Endothelial cell of umbilical vein (primary cell): ENCODE data around the gene MATCAP1. TPM values are rescaled to one million over a fixed set of nuclear protein-coding genes. Genes with fewer than 3 reads are reported as not detected.

Experiments used
- BruUV-seq: library from RNA; stranded (reverse); fragments of 400-500 nt; replicated peaks from 2 replicates; lab custom pipeline; 2021; lab: Mats Ljungman, UMichigan
- CTCF ChIA-PET: fragments of 300-600, 350-600 bp; sonication (Branson Sonifier 250); formaldehyde crosslinking; loops from one replicate; lab custom pipeline; 2021; ENCODE audit warnings: antibody characterized with exemption, inconsistent platforms; lab: Charles Lee
- POLR2A ChIA-PET: fragments of 300-600, 350-600 bp; sonication (Branson Sonifier 250); formaldehyde crosslinking; loops from one replicate; lab custom pipeline; 2021; ENCODE audit warnings: antibody characterized with exemption, inconsistent platforms; lab: Charles Lee
- DNase-seq: peaks from one replicate; pipeline ENCODE4 v3.0.0-alpha.2; 2011; ENCODE audit warnings: low read depth, low spot score
- FAIRE-seq: peaks from 2 replicates; lab custom pipeline; 2011; peaks lifted over from hg19 to GRCh38; lab: Jason Lieb, UNC
- H2AFZ ChIP-seq: 2 replicates; pipeline ENCODE4 v1.6.0; 2012; ENCODE audit warnings: low read depth, low read length, control low read depth, inconsistent platforms
- H3K27ac ChIP-seq: 2 replicates; pipeline ENCODE4 v1.5.1; 2011; ENCODE audit warnings: low read depth, mild to moderate bottlenecking, control low read depth, low read length, moderate library complexity; ENCODE audit not compliant: insufficient read depth
- H3K27me3 ChIP-seq, 2 experiments: 2 replicates each; pipeline versions ENCODE4 v1.6.0 to v1.6.1; 2011; ENCODE audit warnings: low read length in 2 of 2, mixed read lengths in 1 of 2; ENCODE audit not compliant: control insufficient read depth in 2 of 2, insufficient read depth in 2 of 2
- H3K36me3 ChIP-seq, 2 experiments: 2 replicates in 1 of 2; 3 replicates in 1 of 2; pipeline ENCODE4 v1.5.1; 2011; ENCODE audit warnings: low read length in 2 of 2, mild to moderate bottlenecking in 1 of 2, moderate library complexity in 1 of 2; ENCODE audit not compliant: control insufficient read depth in 2 of 2, insufficient read depth in 2 of 2; ENCODE audit errors: extremely low read depth in 1 of 2
- H3K4me1 ChIP-seq: 3 replicates; pipeline ENCODE4 v1.5.1; 2011; ENCODE audit warnings: mild to moderate bottlenecking, low read length; ENCODE audit not compliant: control insufficient read depth, insufficient read depth; ENCODE audit errors: extremely low read depth
- H3K4me2 ChIP-seq: 2 replicates; pipeline ENCODE4 v1.6.1; 2011; ENCODE audit warnings: low read length, control low read depth, mixed read lengths; ENCODE audit not compliant: insufficient read depth
- H3K4me3 ChIP-seq, 3 experiments: fragments of 200-600 bp in 1 of 3; sonication (generic), shearing (Covaris generic) in 1 of 3; replicated peaks in 1 of 3; 2 replicates each; pipeline ENCODE4 v1.5.1; 2011 to 2016; ENCODE audit warnings: control low read depth in 3 of 3, low read length in 3 of 3, mild to moderate bottlenecking in 2 of 3, inconsistent platforms in 1 of 3, low read depth in 1 of 3, moderate library complexity in 1 of 3; ENCODE audit not compliant: insufficient read depth in 1 of 3
- H3K79me2 ChIP-seq: 2 replicates; pipeline ENCODE4 v1.6.0; 2012; ENCODE audit warnings: low read length, inconsistent platforms; ENCODE audit not compliant: control insufficient read depth, insufficient read depth
- H3K9ac ChIP-seq: replicated peaks from 2 replicates; pipeline ENCODE3; 2011; ENCODE audit warnings: low read length, control low read depth; ENCODE audit not compliant: insufficient read depth; ENCODE audit errors: extremely low read depth
- H3K9me1 ChIP-seq: replicated peaks from 3 replicates; pipeline ENCODE4 v1.6.0; 2011; ENCODE audit warnings: mild to moderate bottlenecking, low read length; ENCODE audit not compliant: control insufficient read depth, insufficient read depth; ENCODE audit errors: extremely low read depth
- H3K9me3 ChIP-seq: replicated peaks from 2 replicates; pipeline ENCODE4 v1.5.1; 2012; ENCODE audit warnings: low read length, inconsistent platforms; ENCODE audit not compliant: control insufficient read depth, insufficient read depth
- H4K20me1 ChIP-seq: replicated peaks from 2 replicates; pipeline ENCODE3; 2011; ENCODE audit warnings: mild to moderate bottlenecking, low read length; ENCODE audit not compliant: control insufficient read depth, insufficient read depth; ENCODE audit errors: extremely low read depth
- EZH2 ChIP-seq: IDR thresholded peaks from 2 replicates; pipeline ENCODE4 v1.6.1; 2012; ENCODE audit warnings: borderline replicate concordance, low read depth, mild to moderate bottlenecking, moderate library complexity, low read length, inconsistent platforms; ENCODE audit not compliant: severe bottlenecking
- FOS ChIP-seq: IDR thresholded peaks from 2 replicates; pipeline ENCODE4 v1.6.1; 2011; ENCODE audit warnings: mild to moderate bottlenecking, low read length, moderate library complexity, borderline replicate concordance; ENCODE audit not compliant: insufficient read depth
- GATA2 ChIP-seq: IDR thresholded peaks from 2 replicates; pipeline ENCODE4 v1.7.0; 2011; ENCODE audit warnings: low read depth, mild to moderate bottlenecking, moderate library complexity, mixed read lengths, low read length; ENCODE audit not compliant: insufficient read length, insufficient read depth
- JUN ChIP-seq: IDR thresholded peaks from 2 replicates; pipeline ENCODE4 v1.6.1; 2011; ENCODE audit warnings: borderline replicate concordance, low read depth; ENCODE audit not compliant: insufficient read length, insufficient read depth
- MYC ChIP-seq: IDR thresholded peaks from one replicate; pipeline ENCODE4 v1.6.1; 2011; ENCODE audit warnings: mild to moderate bottlenecking, low read depth, low read length
- POLR2A ChIP-seq: IDR thresholded peaks from 2 replicates; pipeline ENCODE4 v1.6.1; 2012; ENCODE audit warnings: low read depth, mild to moderate bottlenecking, control low read depth, low read length
- POLR2AphosphoS5 ChIP-seq: IDR thresholded peaks from 2 replicates; pipeline ENCODE4 v1.6.1; 2012; ENCODE audit warnings: low read depth, mild to moderate bottlenecking, control low read depth, low read length, moderate library complexity; ENCODE audit not compliant: insufficient read depth
- dilution Hi-C: fragments of 300-500 bp; cut with MboI; formaldehyde crosslinking; loops from one replicate; pipeline ENCODE4 v1.15.0; 2019; ENCODE audit warnings: low sequenced_read_pairs; ENCODE audit not compliant: extremely low pct_ligation_motif_present
- intact Hi-C: fragments of 100-400 bp; cut with micrococcal nuclease; formaldehyde crosslinking; loops from one replicate; pipeline ENCODE4 v1.10.0; 2022
- polyA plus RNA-seq, 4 experiments: library from polyadenylated mRNA; depleted of rRNA in 3 of 4; stranded (reverse) in 3 of 4; unstranded in 1 of 4; fragments of >200 nt; gene quantifications; 2 replicates each; pipeline versions ENCODE4 v1.2.1 to v1.2.3, GENCODE V29; 2011 to 2012; ENCODE audit warnings: missing spikeins in 1 of 4
- total RNA-seq: library from RNA; stranded (reverse); gene quantifications from 2 replicates; pipeline ENCODE4 v1.2.3, GENCODE V29; 2021
- TF ChIP-seq, protein P1 (sequence below), 2 donors: IDR thresholded peaks; 1 replicate in 1 of 2; 2 replicates in 1 of 2; pipeline ENCODE4 v1.5.1; 2011; ENCODE audit warnings: low read length in 2 of 2, mild to moderate bottlenecking in 2 of 2, moderate library complexity in 2 of 2, control low read depth in 1 of 2, inconsistent platforms in 1 of 2, low read depth in 1 of 2; ENCODE audit not compliant: insufficient read depth in 1 of 2; ENCODE audit errors: extremely low read depth in 1 of 2
- TF ChIP-seq, protein P2 (sequence below): IDR thresholded peaks from 2 replicates; pipeline ENCODE4 v1.6.1; 2011; ENCODE audit not compliant: insufficient read depth, insufficient read length

The MATCAP1 gene
- total and polyA plus RNA-seq, 2 donors (not counting 3 experiments of a cell fraction or from before 2014, with no cell fraction given) = 44.5 to 53.3 TPM

DNA sequence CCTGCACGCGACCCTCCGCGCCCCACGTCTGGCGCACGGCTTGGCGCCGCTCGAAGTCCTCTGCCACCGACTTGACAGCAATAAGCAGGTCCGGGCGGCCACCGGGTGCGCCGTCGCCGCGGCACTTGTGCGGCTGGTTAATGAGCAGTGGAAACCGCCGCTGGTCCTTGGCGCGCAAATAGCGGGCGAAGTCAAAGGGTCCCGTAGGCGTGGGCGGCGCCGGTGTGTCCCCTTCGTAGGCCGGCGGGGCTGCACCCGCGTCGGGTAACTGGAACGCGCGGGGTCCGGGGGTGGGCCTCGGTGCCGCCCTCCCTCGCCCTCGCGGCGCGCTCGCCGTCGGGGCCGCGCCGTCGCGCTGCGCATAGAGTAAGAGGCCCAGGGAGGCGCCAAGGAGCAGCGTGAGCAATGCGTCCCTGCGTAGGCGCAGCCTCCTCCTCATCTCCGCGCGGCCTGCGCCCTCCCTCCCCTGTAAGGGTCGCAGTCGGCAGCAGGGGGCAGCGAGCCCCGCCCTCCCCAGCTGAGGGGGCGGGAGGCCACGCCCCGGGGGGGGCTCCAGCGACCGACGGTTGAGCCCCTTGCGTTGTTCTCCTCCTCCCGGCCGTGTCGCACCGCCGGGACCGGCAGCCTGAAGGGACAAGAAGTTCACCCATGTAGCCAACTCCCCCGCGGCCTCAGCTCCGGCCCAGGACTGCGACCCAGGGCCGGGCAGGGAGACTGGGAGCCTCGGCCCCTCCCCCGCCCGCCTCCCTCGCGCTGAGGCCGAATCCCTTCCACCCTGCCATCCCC, 33.5 kb downstream of the MATCAP1 start:
- Histone ChIP-seq H3K27ac (no peak overlapping the region), H3K27me3 (peaks cover 0 to 7% of the 10 kb centered on the region in 2 experiments), H3K4me2 (peak overlapping the region; percentile 57), H3K79me2 (no peaks in the 10 kb centered on the region), H3K4me3 (peak overlapping the region; percentile 25 to 56 (median 30)), H3K9ac (peak overlapping the region; percentile 39), H3K9me1 (no peaks in the 10 kb centered on the region), H3K36me3 (peaks cover under 1 to 21% of the 10 kb centered on the region in 2 experiments), H3K4me1 (peaks cover 3% of the 10 kb centered on the region), H4K20me1 (no peaks in the 10 kb centered on the region), H2AFZ (peak overlapping the region; percentile 87), H3K9me3 (no peaks in the 10 kb centered on the region)
- dilution Hi-C loops (no loop called here), intact Hi-C loops (no loop called here)
- POLR2A ChIA-PET = no interaction called here
- CTCF ChIA-PET = interaction anchor here (1.0 to 8.2 kb wide), 6 partner anchors 131 to 196 kb away, joined by 3 to 302 read pairs (median 4); no protein-coding TSS in a partner anchor
- no peak for FAIRE-seq
- BruUV-seq = no TSS peak
- DNase-seq = peak; percentile 63
- TF ChIP-seq POLR2AphosphoS5 (peak; percentile 46), MYC (no peak), GATA2 (no peak), POLR2A (no peak), EZH2 (no peak), JUN (no peak), FOS (no peak)
- TF ChIP-seq, protein P1, sequence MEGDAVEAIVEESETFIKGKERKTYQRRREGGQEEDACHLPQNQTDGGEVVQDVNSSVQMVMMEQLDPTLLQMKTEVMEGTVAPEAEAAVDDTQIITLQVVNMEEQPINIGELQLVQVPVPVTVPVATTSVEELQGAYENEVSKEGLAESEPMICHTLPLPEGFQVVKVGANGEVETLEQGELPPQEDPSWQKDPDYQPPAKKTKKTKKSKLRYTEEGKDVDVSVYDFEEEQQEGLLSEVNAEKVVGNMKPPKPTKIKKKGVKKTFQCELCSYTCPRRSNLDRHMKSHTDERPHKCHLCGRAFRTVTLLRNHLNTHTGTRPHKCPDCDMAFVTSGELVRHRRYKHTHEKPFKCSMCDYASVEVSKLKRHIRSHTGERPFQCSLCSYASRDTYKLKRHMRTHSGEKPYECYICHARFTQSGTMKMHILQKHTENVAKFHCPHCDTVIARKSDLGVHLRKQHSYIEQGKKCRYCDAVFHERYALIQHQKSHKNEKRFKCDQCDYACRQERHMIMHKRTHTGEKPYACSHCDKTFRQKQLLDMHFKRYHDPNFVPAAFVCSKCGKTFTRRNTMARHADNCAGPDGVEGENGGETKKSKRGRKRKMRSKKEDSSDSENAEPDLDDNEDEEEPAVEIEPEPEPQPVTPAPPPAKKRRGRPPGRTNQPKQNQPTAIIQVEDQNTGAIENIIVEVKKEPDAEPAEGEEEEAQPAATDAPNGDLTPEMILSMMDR (IDR thresholded peaks at IDR 0.05; ENCODE audit: extremely low read depth in 1 of 2, insufficient read depth in 1 of 2, low read depth in 1 of 2, low read length in 2 of 2) = peak in 1 of 2 donors; percentile 42
- TF ChIP-seq, protein P2, sequence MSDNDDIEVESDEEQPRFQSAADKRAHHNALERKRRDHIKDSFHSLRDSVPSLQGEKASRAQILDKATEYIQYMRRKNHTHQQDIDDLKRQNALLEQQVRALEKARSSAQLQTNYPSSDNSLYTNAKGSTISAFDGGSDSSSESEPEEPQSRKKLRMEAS = no peak
